Glutamatergic neuron (in vitro differentiated cells): ENCODE results near the gene LHX3. TPM values are rescaled to one million over a fixed set of nuclear protein-coding genes. Genes with fewer than 3 reads are reported as not detected.

Experiments used
- DNase-seq: peaks from one replicate; pipeline ENCODE4 v3.0.0; 2022
- H3K27ac Mint-ChIP-seq: one replicate; pipeline ENCODE4 v1.8.0; 2020; ENCODE audit warnings: mild to moderate bottlenecking, mixed read lengths, inconsistent platforms; ENCODE audit not compliant: unreplicated experiment
- H3K27me3 Mint-ChIP-seq: one replicate; pipeline ENCODE4 v1.8.0; 2020; ENCODE audit warnings: mild to moderate bottlenecking, moderate library complexity, mixed read lengths, inconsistent platforms; ENCODE audit not compliant: unreplicated experiment
- H3K36me3 Mint-ChIP-seq: one replicate; pipeline ENCODE4 v1.8.0; 2020; ENCODE audit warnings: mild to moderate bottlenecking, mixed read lengths, inconsistent platforms; ENCODE audit not compliant: unreplicated experiment
- H3K4me1 Mint-ChIP-seq: one replicate; pipeline ENCODE4 v1.8.0; 2020; ENCODE audit warnings: mild to moderate bottlenecking, low read depth, mixed read lengths, inconsistent platforms; ENCODE audit not compliant: unreplicated experiment
- H3K4me3 Mint-ChIP-seq: one replicate; pipeline ENCODE4 v1.8.0; 2020; ENCODE audit warnings: mild to moderate bottlenecking, mixed read lengths, inconsistent platforms; ENCODE audit not compliant: unreplicated experiment
- H3K9me3 Mint-ChIP-seq: one replicate; pipeline ENCODE4 v1.8.0; 2020; ENCODE audit warnings: mild to moderate bottlenecking, moderate library complexity, mixed read lengths, inconsistent platforms; ENCODE audit not compliant: unreplicated experiment
- CTCF ChIP-seq: fragments of 200-600 bp; sonication (generic); IDR thresholded peaks from one replicate; pipeline ENCODE4 v1.5.0; 2021; ENCODE audit not compliant: partially characterized antibody, unreplicated experiment
- total RNA-seq: library from RNA; stranded (reverse); fragmentation: NEBNext Ultra II Directional; extraction: Animal tissue kit (Norgen Biotek cat#: 25700); gene quantifications from one replicate; pipeline ENCODE4 v1.2.1, GENCODE V29; 2021; ENCODE audit not compliant: unreplicated experiment

Gene LHX3
- total RNA-seq, 1 donor from 2014 or later = 0.81 TPM

- Mint-ChIP-seq H3K27me3 (peaks cover 7% of the 10 kb centered on the region), H3K4me3 (no peak overlapping the region), H3K4me1 (no peaks in the 10 kb centered on the region), H3K36me3 (no peaks in the 10 kb centered on the region), H3K27ac (no peak overlapping the region), H3K9me3 (peaks cover 4% of the 10 kb centered on the region)
- peak; percentile 12 for DNase-seq
- no peak for TF ChIP-seq CTCF
Measured at GRCh38 chr9:136182420-136182787, 22.5 kb downstream of the LHX3 start.

- no peak for TF ChIP-seq CTCF
- Mint-ChIP-seq H3K27ac (no peak overlapping the region), H3K27me3 (peaks cover 7% of the 10 kb centered on the region), H3K36me3 (no peaks in the 10 kb centered on the region), H3K4me3 (no peak overlapping the region), H3K4me1 (no peaks in the 10 kb centered on the region), H3K9me3 (peaks cover 4% of the 10 kb centered on the region)
- DNase-seq = no peak
Measured at GRCh38 chr9:136181784-136182419, 23.0 kb downstream of the LHX3 start.

- H3K36me3 Mint-ChIP-seq = no peaks in the 10 kb centered on the region
- H3K27ac Mint-ChIP-seq = no peak overlapping the region
- no peak overlapping the region for H3K4me3 Mint-ChIP-seq
- H3K4me1 Mint-ChIP-seq = peaks cover under 1% of the 10 kb centered on the region
- TF ChIP-seq CTCF = no peak
- peak; percentile 6 for DNase-seq
- peaks cover 7% of the 10 kb centered on the region for H3K27me3 Mint-ChIP-seq
- peaks cover 4% of the 10 kb centered on the region for H3K9me3 Mint-ChIP-seq
Measured at GRCh38 chr9:136180586-136180985, 24.3 kb downstream of the LHX3 start.

- peak; percentile 16 for DNase-seq
- no peak for TF ChIP-seq CTCF
- no peak overlapping the region for H3K27ac Mint-ChIP-seq
- H3K4me3 Mint-ChIP-seq = no peak overlapping the region
- H3K27me3 Mint-ChIP-seq = peaks cover 9% of the 10 kb centered on the region
- peaks cover 3% of the 10 kb centered on the region for H3K4me1 Mint-ChIP-seq
- peaks cover 4% of the 10 kb centered on the region for H3K9me3 Mint-ChIP-seq
- H3K36me3 Mint-ChIP-seq = no peaks in the 10 kb centered on the region
Measured at GRCh38 chr9:136179761-136180160, 25.2 kb downstream of the LHX3 start.

GRCh38 chr9:136179101-136179616 lies 25.8 kb downstream of the LHX3 start:
- Mint-ChIP-seq H3K36me3 (no peaks in the 10 kb centered on the region), H3K9me3 (peaks cover 4% of the 10 kb centered on the region), H3K27ac (no peak overlapping the region), H3K4me1 (peaks cover 3% of the 10 kb centered on the region), H3K27me3 (peaks cover 9% of the 10 kb centered on the region), H3K4me3 (no peak overlapping the region)
- peak; percentile 18 for DNase-seq
- TF ChIP-seq CTCF = no peak
